Thyroid gland (tissue), 4 donors: ENCODE data around the gene ABCC4. TPM values are rescaled to one million over a fixed set of nuclear protein-coding genes. Genes with fewer than 3 reads are reported as not detected.

Source experiments
- DNase-seq, 2 donors: peaks; one replicate each; pipeline ENCODE4 v3.0.0-alpha.2; 2019
- H3K27ac ChIP-seq, 3 donors: fragments of 200-600 bp; sonication (generic); 1 replicate in 2 of 3; 2 replicates in 1 of 3; pipeline ENCODE4 v1.5.1; 2016 to 2019; ENCODE audit warnings: mild to moderate bottlenecking in 1 of 3, moderate library complexity in 1 of 3
- H3K27me3 ChIP-seq: fragments of 200-600 bp; sonication (generic); one replicate; pipeline ENCODE4 v1.5.1; 2019
- H3K36me3 ChIP-seq, 2 donors: fragments of 200-600 bp; sonication (generic); one replicate each; pipeline ENCODE4 v1.5.1; 2016 to 2019
- H3K4me1 ChIP-seq, 2 donors: fragments of 200-600 bp; sonication (generic); one replicate each; pipeline ENCODE4 v1.5.1; 2017 to 2019
- H3K4me3 ChIP-seq, 3 donors: fragments of 200-600 bp; sonication (generic); replicated peaks in 1 of 3; 1 replicate in 2 of 3; 2 replicates in 1 of 3; pipeline ENCODE4 v1.5.1; 2016; ENCODE audit warnings: mild to moderate bottlenecking in 1 of 3
- H3K9me3 ChIP-seq: fragments of 200-600 bp; sonication (generic); one replicate; pipeline ENCODE4 v1.5.1; 2017
- POLR2A ChIP-seq, 2 donors: fragments of 450-650 bp; IDR thresholded peaks; one replicate each; pipeline ENCODE4 v1.6.1; 2017; ENCODE audit warnings: antibody characterized with exemption in 2 of 2, mild to moderate bottlenecking in 2 of 2, moderate library complexity in 1 of 2
- WGBS, 2 donors: methylation state at CpG; one replicate each; pipeline ENCODE4 v1.1.5; 2017; 5-methylcytosine and 5-hydroxymethylcytosine counted together
- intact Hi-C: fragments of 100-400 bp; cut with DNase I; formaldehyde crosslinking; loops from one replicate; pipeline ENCODE4 v1.15.1; 2023
- total RNA-seq, 4 donors: library from RNA; depleted of rRNA; stranded (reverse); fragments of >200 nt; gene quantifications; one replicate each; pipeline ENCODE4 v1.2.3, GENCODE V29; 2016
- TF ChIP-seq, protein P1 (sequence below), 6 experiments: fragments of 200-600 bp in 3 of 6; fragments of 450-650 bp in 3 of 6; sonication (generic) in 3 of 6; IDR thresholded peaks; one replicate each; pipeline ENCODE4 v1.5.1; 2016 to 2019; ENCODE audit warnings: antibody characterized with exemption in 6 of 6, mild to moderate bottlenecking in 2 of 6, inconsistent platforms in 1 of 6, moderate library complexity in 1 of 6

The ABCC4 gene
- total RNA-seq, 4 donors from 2014 or later = 9.1 to 29.6 (median 19.7) TPM

- Histone ChIP-seq H3K27me3 (no peaks in the 10 kb centered on the region), H3K27ac (no peak overlapping the region), H3K9me3 (no peaks in the 10 kb centered on the region), H3K4me1 (no peaks in the 10 kb centered on the region), H3K36me3 (peaks cover 0 to 5% of the 10 kb centered on the region in 2 donors), H3K4me3 (no peak overlapping the region)
- 93% methylated on average over 4 of the region's 4 CpGs for WGBS, 2 donors
- TF ChIP-seq, protein P1, sequence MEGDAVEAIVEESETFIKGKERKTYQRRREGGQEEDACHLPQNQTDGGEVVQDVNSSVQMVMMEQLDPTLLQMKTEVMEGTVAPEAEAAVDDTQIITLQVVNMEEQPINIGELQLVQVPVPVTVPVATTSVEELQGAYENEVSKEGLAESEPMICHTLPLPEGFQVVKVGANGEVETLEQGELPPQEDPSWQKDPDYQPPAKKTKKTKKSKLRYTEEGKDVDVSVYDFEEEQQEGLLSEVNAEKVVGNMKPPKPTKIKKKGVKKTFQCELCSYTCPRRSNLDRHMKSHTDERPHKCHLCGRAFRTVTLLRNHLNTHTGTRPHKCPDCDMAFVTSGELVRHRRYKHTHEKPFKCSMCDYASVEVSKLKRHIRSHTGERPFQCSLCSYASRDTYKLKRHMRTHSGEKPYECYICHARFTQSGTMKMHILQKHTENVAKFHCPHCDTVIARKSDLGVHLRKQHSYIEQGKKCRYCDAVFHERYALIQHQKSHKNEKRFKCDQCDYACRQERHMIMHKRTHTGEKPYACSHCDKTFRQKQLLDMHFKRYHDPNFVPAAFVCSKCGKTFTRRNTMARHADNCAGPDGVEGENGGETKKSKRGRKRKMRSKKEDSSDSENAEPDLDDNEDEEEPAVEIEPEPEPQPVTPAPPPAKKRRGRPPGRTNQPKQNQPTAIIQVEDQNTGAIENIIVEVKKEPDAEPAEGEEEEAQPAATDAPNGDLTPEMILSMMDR (IDR thresholded peaks at IDR 0.05) = no peak
- no peak for TF ChIP-seq POLR2A (IDR thresholded peaks at IDR 0.05)
- DNase-seq = no peak
- intact Hi-C loops = no loop called here
These were observed 136.4 kb downstream of the ABCC4 start for GRCh38 chr13:95164830-95165229.

- peaks cover 0 to 1% of the 10 kb centered on the region in 2 donors for H3K36me3 ChIP-seq
These were observed 140.9 kb downstream of the ABCC4 start for GRCh38 chr13:95160112-95160906.

GRCh38 chr13:95159458-95159857 is 141.8 kb downstream of the ABCC4 start:
- intact Hi-C loops = no loop called here
- Histone ChIP-seq H3K4me3 (no peak overlapping the region), H3K9me3 (no peaks in the 10 kb centered on the region), H3K27me3 (no peaks in the 10 kb centered on the region), H3K27ac (no peak overlapping the region), H3K36me3 (no peaks in the 10 kb centered on the region), H3K4me1 (no peaks in the 10 kb centered on the region)
- DNase-seq = no peak
- WGBS, 2 donors = 94 to 95% methylated on average over 6 of the region's 6 CpGs
- TF ChIP-seq POLR2A (IDR thresholded peaks at IDR 0.05) = no peak
- TF ChIP-seq, protein P1 (IDR thresholded peaks at IDR 0.05) = no peak

More at GRCh38 chr13:95160112-95160906, 140.9 kb downstream of the ABCC4 start:
- TF ChIP-seq, protein P1 (IDR thresholded peaks at IDR 0.05) = no peak
- no peak for TF ChIP-seq POLR2A (IDR thresholded peaks at IDR 0.05)
- Histone ChIP-seq H3K27me3 (no peaks in the 10 kb centered on the region), H3K27ac (no peak overlapping the region), H3K4me3 (no peak overlapping the region), H3K9me3 (no peaks in the 10 kb centered on the region), H3K4me1 (no peaks in the 10 kb centered on the region)
- intact Hi-C loops = no loop called here
- WGBS, 2 donors = 91 to 92% methylated on average over 4 of the region's 4 CpGs
- DNase-seq = no peak

DNA sequence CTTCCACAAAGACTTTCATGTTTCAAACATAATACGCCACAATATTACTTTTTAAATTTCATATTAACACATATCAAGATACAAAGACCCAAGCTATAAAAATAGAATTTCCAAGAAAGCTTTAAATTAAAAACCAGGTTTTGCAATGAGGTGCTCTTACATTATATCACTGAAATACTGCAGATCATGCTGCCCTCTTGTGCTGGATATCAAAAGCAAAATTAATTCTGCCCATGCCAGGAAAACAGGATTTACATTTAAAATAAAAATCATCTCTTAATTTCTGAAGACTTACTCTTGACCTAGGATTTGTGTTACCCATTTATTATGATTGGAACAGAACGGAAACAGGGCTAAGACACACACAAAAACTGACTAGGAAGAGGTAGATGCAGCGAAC is 145.0 kb downstream of the ABCC4 start:
- no peaks in the 10 kb centered on the region for H3K36me3 ChIP-seq
- WGBS, 2 donors = 95 to 96% methylated on average over 3 of the region's 3 CpGs
- H3K27me3 ChIP-seq = no peaks in the 10 kb centered on the region
- no peaks in the 10 kb centered on the region for H3K4me1 ChIP-seq
- H3K9me3 ChIP-seq = no peaks in the 10 kb centered on the region
- intact Hi-C loops = no loop called here
- H3K4me3 ChIP-seq = no peak overlapping the region
- TF ChIP-seq POLR2A (IDR thresholded peaks at IDR 0.05) = no peak
- TF ChIP-seq, protein P1 (IDR thresholded peaks at IDR 0.05) = no peak
- H3K27ac ChIP-seq = no peak overlapping the region
- DNase-seq = no peak

DNA sequence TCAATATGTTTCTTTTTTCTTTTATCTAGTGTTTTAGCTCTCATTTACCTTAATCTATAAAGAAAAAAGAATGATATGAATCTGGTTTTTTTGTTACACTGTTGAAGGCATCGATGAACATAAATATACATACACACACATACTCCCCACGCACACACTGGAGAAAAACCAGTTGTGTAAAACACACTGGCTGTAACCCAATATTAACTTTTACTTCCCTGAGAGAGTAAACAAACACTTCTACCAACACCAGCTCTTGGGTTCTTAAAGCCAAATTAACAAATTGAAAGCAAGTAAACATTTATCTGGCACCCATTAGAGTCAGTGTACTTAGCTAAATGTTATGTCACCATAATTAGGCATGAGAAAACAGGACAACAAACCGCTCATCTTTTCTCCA is 145.7 kb downstream of the ABCC4 start:
- Histone ChIP-seq H3K4me1 (no peaks in the 10 kb centered on the region), H3K9me3 (no peaks in the 10 kb centered on the region), H3K27ac (no peak overlapping the region), H3K4me3 (no peak overlapping the region), H3K27me3 (no peaks in the 10 kb centered on the region), H3K36me3 (no peaks in the 10 kb centered on the region)
- WGBS, 2 donors = 64 to 83% methylated on average over 3 of the region's 3 CpGs
- intact Hi-C loops = no loop called here
- TF ChIP-seq, protein P1 (IDR thresholded peaks at IDR 0.05) = no peak
- TF ChIP-seq POLR2A (IDR thresholded peaks at IDR 0.05) = no peak
- DNase-seq = no peak
